ENCODE results near the gene CCDC91.

Gene CCDC91

GRCh38 chr12:28409892-28410291 lies 219.6 kb downstream of the CCDC91 start:
- Histone ChIP-seq H3K36me3 (no peaks in the 10 kb centered on the region), H3K9me3 (no peaks in the 10 kb centered on the region)
- DNase-seq: no peak

GRCh38 chr12:28413460-28414109 lies 223.3 kb downstream of the CCDC91 start:
- TF ChIP-seq CTCF (IDR thresholded peaks at IDR 0.05; ENCODE audit: low read depth, low read length): no peak
- H3K9me3 ChIP-seq: no peaks in the 10 kb centered on the region
- no peak overlapping the region for H3K4me3 ChIP-seq (ENCODE audit: low read depth, low read length)
- H3K4me1 ChIP-seq: no peaks in the 10 kb centered on the region
- H3K27me3 ChIP-seq: no peaks in the 10 kb centered on the region
- DNase-seq: no peak
- H3K36me3 ChIP-seq: no peaks in the 10 kb centered on the region

More at GRCh38 chr12:28409892-28410291, 219.6 kb downstream of the CCDC91 start:
- TF ChIP-seq CTCF (IDR thresholded peaks at IDR 0.05; ENCODE audit: low read depth, low read length): no peak
- no peaks in the 10 kb centered on the region for H3K27me3 ChIP-seq
- no peak overlapping the region for H3K4me3 ChIP-seq (ENCODE audit: low read depth, low read length)
- H3K4me1 ChIP-seq: no peaks in the 10 kb centered on the region

- DNase-seq: no peak
- no peak for TF ChIP-seq CTCF (IDR thresholded peaks at IDR 0.05; ENCODE audit: low read depth, low read length)
- no peaks in the 10 kb centered on the region for H3K9me3 ChIP-seq
- H3K27me3 ChIP-seq: no peaks in the 10 kb centered on the region
- H3K36me3 ChIP-seq: no peaks in the 10 kb centered on the region
- H3K4me3 ChIP-seq (ENCODE audit: low read depth, low read length): no peak overlapping the region
- no peaks in the 10 kb centered on the region for H3K4me1 ChIP-seq
These were observed 225.5 kb downstream of the CCDC91 start for GRCh38 chr12:28415755-28416154.

- no peak for DNase-seq
- no peaks in the 10 kb centered on the region for H3K27me3 ChIP-seq
- TF ChIP-seq CTCF (IDR thresholded peaks at IDR 0.05; ENCODE audit: low read depth, low read length): no peak
- no peaks in the 10 kb centered on the region for H3K4me1 ChIP-seq
- H3K9me3 ChIP-seq: no peaks in the 10 kb centered on the region
- H3K4me3 ChIP-seq (ENCODE audit: low read depth, low read length): no peak overlapping the region
- no peaks in the 10 kb centered on the region for H3K36me3 ChIP-seq
These were observed 231.1 kb downstream of the CCDC91 start for GRCh38 chr12:28421374-28421773.

GRCh38 chr12:28424965-28425364 lies 234.7 kb downstream of the CCDC91 start:
- DNase-seq: no peak
- Histone ChIP-seq H3K4me3 (ENCODE audit: low read depth, low read length) (no peak overlapping the region), H3K9me3 (no peaks in the 10 kb centered on the region), H3K36me3 (no peaks in the 10 kb centered on the region), H3K27me3 (no peaks in the 10 kb centered on the region), H3K4me1 (no peaks in the 10 kb centered on the region)
- TF ChIP-seq CTCF (IDR thresholded peaks at IDR 0.05; ENCODE audit: low read depth, low read length): no peak

- H3K27me3 ChIP-seq: no peaks in the 10 kb centered on the region
- no peaks in the 10 kb centered on the region for H3K4me1 ChIP-seq
- no peaks in the 10 kb centered on the region for H3K9me3 ChIP-seq
- no peak overlapping the region for H3K4me3 ChIP-seq (ENCODE audit: low read depth, low read length)
- no peak for TF ChIP-seq CTCF (IDR thresholded peaks at IDR 0.05; ENCODE audit: low read depth, low read length)
- no peaks in the 10 kb centered on the region for H3K36me3 ChIP-seq
- DNase-seq: no peak
These were observed 235.3 kb downstream of the CCDC91 start for GRCh38 chr12:28425526-28425925.
